ENCODE data around the gene LRFN3. TPM values are rescaled to one million over a fixed set of nuclear protein-coding genes. Genes with fewer than 3 reads are reported as not detected.

The LRFN3 gene
- total and polyA plus RNA-seq, 2 donors = 0.47 to 1.6 TPM

DNA sequence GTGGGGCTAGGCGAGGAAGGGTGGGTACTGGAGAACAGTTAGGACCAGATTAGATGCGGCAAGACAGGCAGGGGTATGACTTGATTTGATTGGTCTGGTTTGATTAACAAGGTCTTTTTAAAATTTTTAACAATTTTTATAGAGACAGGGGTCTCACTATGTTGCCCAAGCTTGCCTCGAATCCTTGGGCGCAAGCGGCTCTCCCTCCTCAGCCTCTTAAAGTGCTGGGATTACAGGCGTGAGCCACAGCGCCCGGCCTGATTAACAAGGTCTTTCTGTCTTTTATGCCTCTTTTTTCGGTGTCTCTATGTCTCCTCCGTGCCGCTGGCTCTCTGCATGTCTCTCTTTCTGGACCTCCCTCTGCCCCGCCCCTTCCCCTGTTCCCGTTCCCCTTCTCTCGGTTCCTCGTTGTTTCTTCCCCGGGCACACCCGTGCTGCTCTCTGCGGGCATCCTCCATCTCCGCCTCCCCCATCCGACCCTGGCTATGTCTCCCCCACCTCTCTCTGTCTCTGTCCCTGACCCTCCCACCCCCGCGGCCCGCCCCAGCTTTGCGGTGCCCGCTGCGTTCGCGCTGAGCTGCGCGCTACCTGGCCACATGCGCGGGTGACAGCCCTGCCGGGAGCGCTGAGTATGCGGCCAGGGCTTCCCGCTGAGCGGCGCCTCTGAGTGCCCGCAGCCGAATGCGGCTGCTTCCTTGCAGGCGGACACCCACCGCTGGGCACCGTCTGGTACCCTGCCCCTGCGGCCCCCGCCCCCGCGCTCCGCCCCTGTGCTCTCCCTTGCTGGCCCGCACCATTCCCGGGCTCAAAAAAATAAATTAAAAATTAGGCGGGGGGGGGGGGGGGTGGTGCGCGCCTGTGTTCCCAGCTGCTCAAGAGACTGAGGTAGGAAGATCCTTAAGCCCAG lies 50.7 kb downstream of the LRFN3 start:
- no peaks in the 10 kb centered on the region for H3K4me1 ChIP-seq (ENCODE audit: control insufficient read depth in 2 of 2, insufficient read depth in 2 of 2, low read length in 2 of 2)
- no peak for DNase-seq (ENCODE audit: low read depth in 6 of 9, low spot score in 9 of 9)
- H3K9me3 ChIP-seq (ENCODE audit: control insufficient read depth in 2 of 2, insufficient read depth in 1 of 2, low read length in 1 of 2) = no peaks in the 10 kb centered on the region
- peaks cover 10 to 60% of the 10 kb centered on the region in 2 donors for H3K27me3 ChIP-seq (ENCODE audit: control insufficient read depth in 2 of 2, insufficient read depth in 1 of 2, low read length in 1 of 2)
- H3K27ac ChIP-seq (ENCODE audit: low read depth in 1 of 2, low read length in 1 of 2) = no peak overlapping the region
- no peaks in the 10 kb centered on the region for H3K36me3 ChIP-seq (ENCODE audit: control insufficient read depth in 2 of 2, insufficient read depth in 2 of 2, low read length in 1 of 2)
- H3K4me3 ChIP-seq (ENCODE audit: low read length in 2 of 2) = peak overlapping the region in 1 of 2 donors; percentile 31
- 9% methylated on average over 54 of the region's 54 CpGs for WGBS

DNA sequence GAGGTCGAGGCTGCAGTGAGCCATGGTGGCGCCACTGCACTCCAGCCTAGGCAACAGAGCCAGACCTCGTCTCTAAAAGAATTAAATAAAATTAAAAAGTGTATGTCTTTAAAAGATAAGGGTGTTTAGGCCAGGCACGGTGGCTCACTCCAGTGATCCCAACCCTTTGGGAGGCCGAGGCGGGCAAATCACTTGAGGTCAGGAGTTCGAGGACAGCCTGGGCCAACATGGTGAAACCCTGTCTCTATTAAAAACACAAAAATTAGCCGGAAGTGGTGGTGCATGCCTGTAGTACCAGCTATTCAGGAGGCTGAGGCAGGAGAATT lies 51.4 kb downstream of the LRFN3 start:
- Histone ChIP-seq H3K27ac (ENCODE audit: low read depth in 1 of 2, low read length in 1 of 2) (no peak overlapping the region), H3K9me3 (ENCODE audit: control insufficient read depth in 2 of 2, insufficient read depth in 1 of 2, low read length in 1 of 2) (no peaks in the 10 kb centered on the region), H3K36me3 (ENCODE audit: control insufficient read depth in 2 of 2, insufficient read depth in 2 of 2, low read length in 1 of 2) (no peaks in the 10 kb centered on the region), H3K4me3 (ENCODE audit: low read length in 2 of 2) (no peak overlapping the region), H3K27me3 (ENCODE audit: control insufficient read depth in 2 of 2, insufficient read depth in 1 of 2, low read length in 1 of 2) (peaks cover 10 to 60% of the 10 kb centered on the region in 2 donors), H3K4me1 (ENCODE audit: control insufficient read depth in 2 of 2, insufficient read depth in 2 of 2, low read length in 2 of 2) (no peaks in the 10 kb centered on the region)
- DNase-seq (ENCODE audit: low read depth in 6 of 9, low spot score in 9 of 9) = no peak
- WGBS = 40% methylated on average over 8 of the region's 8 CpGs

DNA sequence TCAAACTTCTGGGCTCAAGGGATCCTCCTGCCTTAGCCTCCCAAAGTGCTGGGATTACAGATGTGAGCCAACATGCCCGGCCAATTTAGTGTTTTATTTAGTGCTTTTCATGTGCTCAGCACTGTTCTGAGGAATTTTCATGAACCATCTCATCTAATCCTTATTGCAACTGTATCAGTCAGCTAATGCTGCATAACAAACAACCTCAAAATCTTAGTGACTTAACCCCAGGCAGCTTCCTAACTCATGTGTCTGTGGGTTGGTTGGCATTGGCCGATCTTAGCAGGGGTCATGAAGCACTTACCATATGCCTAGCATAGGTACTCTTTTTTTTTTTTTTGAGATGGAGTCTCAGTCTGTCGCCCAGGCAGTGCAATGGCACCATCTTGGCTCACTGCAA lies 52.6 kb downstream of the LRFN3 start:
- no peaks in the 10 kb centered on the region for H3K4me1 ChIP-seq (ENCODE audit: control insufficient read depth in 2 of 2, insufficient read depth in 2 of 2, low read length in 2 of 2)
- no peak for DNase-seq (ENCODE audit: low read depth in 6 of 9, low spot score in 9 of 9)
- H3K27ac ChIP-seq (ENCODE audit: low read depth in 1 of 2, low read length in 1 of 2) = no peak overlapping the region
- H3K36me3 ChIP-seq (ENCODE audit: control insufficient read depth in 2 of 2, insufficient read depth in 2 of 2, low read length in 1 of 2) = no peaks in the 10 kb centered on the region
- WGBS = 97% methylated on average over 3 of the region's 3 CpGs
- H3K27me3 ChIP-seq (ENCODE audit: control insufficient read depth in 2 of 2, insufficient read depth in 1 of 2, low read length in 1 of 2) = peaks cover 10 to 59% of the 10 kb centered on the region in 2 donors
- peaks cover 0 to under 1% of the 10 kb centered on the region in 2 donors for H3K9me3 ChIP-seq (ENCODE audit: control insufficient read depth in 2 of 2, insufficient read depth in 1 of 2, low read length in 1 of 2)
- H3K4me3 ChIP-seq (ENCODE audit: low read length in 2 of 2) = no peak overlapping the region

DNA sequence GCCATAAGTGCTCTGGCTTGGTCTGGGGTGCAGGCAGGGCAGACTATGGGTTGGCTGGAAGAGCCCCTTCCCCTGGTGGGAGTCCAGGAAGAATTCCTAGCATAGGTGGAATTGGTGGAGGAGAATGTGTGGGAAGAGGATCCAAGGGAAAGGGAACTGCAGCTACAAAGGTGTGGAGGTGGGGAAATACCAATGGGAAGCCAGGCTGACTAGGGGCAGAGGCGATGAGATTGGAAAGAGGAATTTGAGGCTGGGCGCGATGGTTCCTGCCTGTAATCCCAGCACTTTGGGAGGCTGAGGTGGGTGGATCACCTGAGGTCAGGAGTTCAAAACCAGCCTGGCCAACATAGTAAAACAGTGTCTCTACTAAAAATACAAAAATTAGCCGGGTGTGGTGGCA lies 54.0 kb downstream of the LRFN3 start:
- Histone ChIP-seq H3K27ac (ENCODE audit: low read depth in 1 of 2, low read length in 1 of 2) (no peak overlapping the region), H3K4me3 (ENCODE audit: low read length in 2 of 2) (no peak overlapping the region), H3K27me3 (ENCODE audit: control insufficient read depth in 2 of 2, insufficient read depth in 1 of 2, low read length in 1 of 2) (peaks cover 10 to 55% of the 10 kb centered on the region in 2 donors), H3K4me1 (ENCODE audit: control insufficient read depth in 2 of 2, insufficient read depth in 2 of 2, low read length in 2 of 2) (peaks cover 6% of the 10 kb centered on the region in 2 donors), H3K9me3 (ENCODE audit: control insufficient read depth in 2 of 2, insufficient read depth in 1 of 2, low read length in 1 of 2) (peaks cover 0 to 1% of the 10 kb centered on the region in 2 donors), H3K36me3 (ENCODE audit: control insufficient read depth in 2 of 2, insufficient read depth in 2 of 2, low read length in 1 of 2) (no peaks in the 10 kb centered on the region)
- WGBS = 96% methylated on average over 4 of the region's 4 CpGs
- no peak for DNase-seq (ENCODE audit: low read depth in 6 of 9, low spot score in 9 of 9)

DNA sequence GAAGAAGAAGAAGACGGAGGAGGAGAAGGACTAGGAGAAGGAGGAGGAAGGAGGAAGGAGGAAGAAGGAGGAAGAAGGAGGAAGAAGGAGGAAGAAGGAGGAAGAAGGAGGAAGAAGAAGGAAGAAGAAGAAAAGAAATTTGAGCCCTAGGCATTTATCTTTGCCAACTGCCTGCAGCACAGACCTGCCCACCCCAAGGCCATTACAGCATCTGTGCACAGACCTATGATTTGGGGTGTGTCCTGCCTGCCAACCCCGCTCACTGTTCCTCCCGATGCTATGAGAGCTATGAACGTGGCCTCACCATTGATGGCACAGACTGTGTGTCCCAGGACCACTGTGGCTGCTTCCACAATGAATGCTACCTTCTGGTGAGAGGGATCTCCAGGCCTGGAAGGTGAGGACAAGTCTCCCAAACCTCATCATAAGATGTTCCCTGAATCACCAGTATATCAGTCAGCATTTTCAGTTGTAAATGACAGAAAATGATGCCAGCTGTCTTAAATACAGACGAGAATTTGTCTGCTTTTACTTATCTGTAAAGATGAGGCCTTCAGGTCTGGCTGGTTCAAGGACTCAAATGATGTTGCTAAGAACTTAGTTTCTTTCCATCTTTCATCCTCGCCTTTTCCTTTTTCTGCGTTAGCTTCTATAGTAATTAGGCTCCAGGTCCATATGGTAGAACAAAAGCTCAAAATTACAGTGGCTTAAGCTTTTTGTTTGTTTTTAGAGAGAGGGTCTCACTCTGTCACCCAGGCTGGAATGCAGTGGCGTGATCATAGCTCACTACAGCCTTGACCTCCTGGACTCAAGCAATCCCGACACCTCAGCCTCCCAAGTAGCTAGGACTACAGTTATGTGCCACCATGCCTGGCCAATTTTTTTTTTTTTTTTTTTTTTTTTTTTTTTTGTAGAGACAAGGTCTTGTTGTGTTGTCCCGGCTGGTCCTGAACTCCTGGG lies 54.9 kb downstream of the LRFN3 start:
- DNase-seq (ENCODE audit: low read depth in 6 of 9, low spot score in 9 of 9) = no peak
- peaks cover 12 to 14% of the 10 kb centered on the region in 2 donors for H3K4me1 ChIP-seq (ENCODE audit: control insufficient read depth in 2 of 2, insufficient read depth in 2 of 2, low read length in 2 of 2)
- 94% methylated on average over 10 of the region's 10 CpGs for WGBS
- H3K9me3 ChIP-seq (ENCODE audit: control insufficient read depth in 2 of 2, insufficient read depth in 1 of 2, low read length in 1 of 2) = peaks cover 0 to 1% of the 10 kb centered on the region in 2 donors
- peaks cover 10 to 46% of the 10 kb centered on the region in 2 donors for H3K27me3 ChIP-seq (ENCODE audit: control insufficient read depth in 2 of 2, insufficient read depth in 1 of 2, low read length in 1 of 2)
- no peaks in the 10 kb centered on the region for H3K36me3 ChIP-seq (ENCODE audit: control insufficient read depth in 2 of 2, insufficient read depth in 2 of 2, low read length in 1 of 2)
- H3K27ac ChIP-seq (ENCODE audit: low read depth in 1 of 2, low read length in 1 of 2) = no peak overlapping the region
- no peak overlapping the region for H3K4me3 ChIP-seq (ENCODE audit: low read length in 2 of 2)

DNA sequence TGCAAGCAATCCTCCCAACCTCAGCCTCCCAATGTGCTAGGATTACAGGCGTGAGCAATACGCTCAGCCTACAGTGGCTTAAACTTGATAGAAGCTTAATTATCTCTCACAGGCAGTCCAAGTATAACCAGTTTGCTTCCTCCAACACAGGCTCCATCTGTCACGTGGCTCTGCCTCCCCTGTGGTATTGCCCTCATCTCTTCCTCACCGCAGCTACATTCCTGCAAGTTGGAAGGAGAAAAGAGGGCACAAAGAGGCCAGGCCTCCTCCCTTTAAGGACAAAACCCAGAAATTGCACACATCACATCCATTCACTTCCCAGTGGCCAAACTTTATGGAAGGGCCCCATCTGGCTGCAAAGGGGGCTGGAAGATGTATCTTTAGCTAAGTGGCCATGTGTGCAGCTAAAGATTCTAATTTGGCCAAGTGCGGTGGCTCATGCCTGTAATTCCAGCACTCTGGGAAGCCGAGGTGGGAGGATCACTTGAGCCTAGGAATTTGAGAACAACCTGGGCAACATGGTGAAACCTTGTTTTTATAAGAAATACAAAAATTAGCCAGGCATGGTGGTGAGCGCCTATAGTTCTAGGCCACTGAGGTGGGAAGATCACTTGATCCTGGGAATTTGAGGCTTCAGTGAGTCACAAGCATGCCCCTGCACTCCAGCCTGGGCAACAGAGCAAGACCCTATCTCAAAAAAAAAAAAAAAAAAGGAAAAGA lies 55.7 kb downstream of the LRFN3 start:
- H3K36me3 ChIP-seq (ENCODE audit: control insufficient read depth in 2 of 2, insufficient read depth in 2 of 2, low read length in 1 of 2) = no peaks in the 10 kb centered on the region
- H3K9me3 ChIP-seq (ENCODE audit: control insufficient read depth in 2 of 2, insufficient read depth in 1 of 2, low read length in 1 of 2) = peaks cover 0 to 1% of the 10 kb centered on the region in 2 donors
- 93% methylated on average over 7 of the region's 7 CpGs for WGBS
- H3K27me3 ChIP-seq (ENCODE audit: control insufficient read depth in 2 of 2, insufficient read depth in 1 of 2, low read length in 1 of 2) = peaks cover 7 to 38% of the 10 kb centered on the region in 2 donors
- H3K27ac ChIP-seq (ENCODE audit: low read depth in 1 of 2, low read length in 1 of 2) = no peak overlapping the region
- no peak overlapping the region for H3K4me3 ChIP-seq (ENCODE audit: low read length in 2 of 2)
- peaks cover 18 to 19% of the 10 kb centered on the region in 2 donors for H3K4me1 ChIP-seq (ENCODE audit: control insufficient read depth in 2 of 2, insufficient read depth in 2 of 2, low read length in 2 of 2)
- DNase-seq (ENCODE audit: low read depth in 6 of 9, low spot score in 9 of 9) = no peak

DNA sequence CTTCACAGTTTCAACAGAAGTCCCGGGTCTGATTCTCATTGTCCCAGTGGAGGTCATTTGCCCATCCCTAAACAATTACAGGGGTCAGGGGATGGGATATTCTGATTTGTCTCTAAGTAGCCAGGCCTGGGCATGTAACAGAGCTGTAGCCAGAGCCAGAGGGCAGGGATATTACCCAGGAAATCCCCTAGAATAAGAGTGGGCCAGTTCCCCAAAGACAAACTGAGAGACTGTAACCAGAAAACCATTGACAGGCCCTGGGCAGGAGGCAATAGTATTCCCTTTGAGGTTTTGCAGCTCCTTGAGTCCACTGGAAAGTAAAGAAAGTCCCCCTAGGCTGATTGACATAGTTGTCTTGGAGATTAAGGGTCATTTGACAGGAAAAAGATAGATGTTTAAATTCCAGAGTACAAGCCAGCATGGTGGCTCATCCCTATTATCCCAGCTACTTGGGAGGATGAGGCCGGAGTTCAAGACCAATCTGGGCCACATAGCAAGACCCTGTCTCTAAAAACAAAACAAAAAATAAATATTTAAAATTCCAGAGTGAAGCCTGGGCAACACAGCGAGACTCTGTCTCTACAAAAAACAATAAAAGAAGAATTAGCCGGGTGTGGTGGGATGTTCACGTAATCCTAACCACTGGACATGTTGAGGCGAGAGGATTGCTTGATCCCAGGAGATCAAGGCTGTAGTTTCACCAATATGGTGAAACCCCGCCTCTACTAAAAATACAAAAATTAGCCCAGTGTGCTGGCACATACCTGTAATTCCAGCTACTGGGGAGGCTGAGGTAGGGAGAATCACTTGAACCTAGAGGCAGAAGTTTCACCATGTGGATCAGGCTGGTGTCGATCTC lies 57.0 kb downstream of the LRFN3 start:
- Histone ChIP-seq H3K4me1 (ENCODE audit: control insufficient read depth in 2 of 2, insufficient read depth in 2 of 2, low read length in 2 of 2) (peaks cover 18 to 19% of the 10 kb centered on the region in 2 donors), H3K27me3 (ENCODE audit: control insufficient read depth in 2 of 2, insufficient read depth in 1 of 2, low read length in 1 of 2) (peaks cover 2 to 25% of the 10 kb centered on the region in 2 donors), H3K4me3 (ENCODE audit: low read length in 2 of 2) (no peak overlapping the region), H3K36me3 (ENCODE audit: control insufficient read depth in 2 of 2, insufficient read depth in 2 of 2, low read length in 1 of 2) (peaks cover 0 to 5% of the 10 kb centered on the region in 2 donors), H3K9me3 (ENCODE audit: control insufficient read depth in 2 of 2, insufficient read depth in 1 of 2, low read length in 1 of 2) (peaks cover 0 to 1% of the 10 kb centered on the region in 2 donors), H3K27ac (ENCODE audit: low read depth in 1 of 2, low read length in 1 of 2) (no peak overlapping the region)
- no peak for DNase-seq (ENCODE audit: low read depth in 6 of 9, low spot score in 9 of 9)
- 95% methylated on average over 8 of the region's 8 CpGs for WGBS

Data from thymus (tissue), 11 donors.